GM10266 (cell line): ENCODE data around the gene CISTR.
"Not testable (repeated sequence)": the region's sequence is repeated elsewhere in the genome, so short reads cannot be mapped to it uniquely, and the experiment has no call there.

Experiments
- DNase-seq: peaks from one replicate; pipeline ENCODE4 v3.0.0; 2012; ENCODE audit errors: extremely low spot score
- CTCF ChIP-seq: IDR thresholded peaks from 2 replicates; pipeline ENCODE4 v1.5.1; 2012; ENCODE audit warnings: mild to moderate bottlenecking, low read depth; ENCODE audit not compliant: control insufficient read depth, insufficient read depth; ENCODE audit errors: missing control alignments

The CISTR gene

GRCh38 chr12:53727310-53728041, 24.3 kb downstream of the CISTR start, which contains the start of gene CALCOCO1:
Gene CALCOCO1 (minus strand): TSS chr12:53727452. CDS start chr12:53725242, 2,210 bp downstream.
- DNase-seq = peak; percentile 94
- TF ChIP-seq CTCF = no peak

GRCh38 chr12:53726946-53727309, 24.9 kb downstream of the CISTR start:
- DNase-seq = no peak
- no peak for TF ChIP-seq CTCF

- peak; percentile 41 for DNase-seq
These were observed 25.4 kb downstream of the CISTR start for GRCh38 chr12:53726341-53726740.

GRCh38 chr12:53725824-53726223, 26.0 kb downstream of the CISTR start:
- no peak for TF ChIP-seq CTCF
- no peak for DNase-seq

More at GRCh38 chr12:53726341-53726740, 25.4 kb downstream of the CISTR start:
- no peak for TF ChIP-seq CTCF

- TF ChIP-seq CTCF = no peak
- DNase-seq = peak; percentile 57
These were observed 29.2 kb downstream of the CISTR start for GRCh38 chr12:53722450-53723041.

GRCh38 chr12:53720946-53721345, 30.8 kb downstream of the CISTR start:
- TF ChIP-seq CTCF = no peak
- DNase-seq = no peak

GRCh38 chr12:53719649-53720048, 32.1 kb downstream of the CISTR start:
- no peak for DNase-seq
- no peak for TF ChIP-seq CTCF

GRCh38 chr12:53718567-53718966, 33.2 kb downstream of the CISTR start:
- DNase-seq = not testable (repeated sequence)
